ENCODE results near the gene SHISA8. TPM values are rescaled to one million over a fixed set of nuclear protein-coding genes. Genes with fewer than 3 reads are reported as not detected.
A peak's percentile ranks its signal among the peaks of the same experiment; 100 is the strongest.

The SHISA8 gene
- total RNA-seq, 1 donor from 2014 or later, result 0.22 TPM

DNA sequence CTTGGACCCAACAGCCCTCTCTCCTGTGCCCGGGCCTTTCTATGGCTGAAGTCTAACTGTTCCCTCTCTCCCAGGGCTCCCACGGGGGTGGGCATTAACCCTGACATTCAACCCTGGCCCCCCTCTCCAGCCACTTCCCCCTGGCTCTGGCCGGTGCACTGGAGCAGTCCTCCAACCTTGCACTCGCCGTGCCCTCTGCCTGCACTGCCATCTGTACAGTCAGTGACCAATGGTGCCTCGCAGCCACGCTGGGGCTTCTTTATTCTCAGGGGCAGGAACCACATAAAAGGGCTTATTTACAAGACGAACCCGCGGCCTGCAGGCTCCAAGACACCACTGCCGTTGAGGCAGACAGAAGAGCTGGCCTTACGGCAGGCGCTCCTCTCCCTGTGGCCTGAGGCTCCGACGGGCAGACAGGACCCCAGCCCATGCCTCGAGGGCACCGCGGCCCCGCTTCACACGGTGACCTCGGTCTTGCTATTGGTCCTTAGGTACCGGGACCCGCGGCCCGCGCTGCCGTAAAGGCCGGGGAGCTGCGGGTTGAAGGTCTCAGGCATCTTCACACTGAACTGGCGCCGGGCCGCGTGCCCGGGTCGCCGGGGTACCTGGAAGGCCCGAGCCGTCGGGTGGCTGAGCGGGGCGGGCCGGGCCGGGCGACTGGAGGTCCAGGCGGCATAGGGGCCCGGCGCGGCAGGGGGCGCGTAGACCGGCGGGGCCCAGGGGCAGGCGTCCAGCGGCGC lies 5.4 kb downstream of the SHISA8 start:
- Mint-ChIP-seq H3K27ac (no peak overlapping the region), H3K4me3 (peak overlapping the region; percentile 54), H3K4me1 (ENCODE audit: unreplicated experiment) (no peaks in the 10 kb centered on the region), H3K9me3 (no peaks in the 10 kb centered on the region), H3K27me3 (peaks cover 33% of the 10 kb centered on the region), H3K36me3 (peaks cover 5% of the 10 kb centered on the region)
- no peak for DNase-seq (ENCODE audit: extremely low spot score, unreplicated experiment)
- TF ChIP-seq, protein P1, sequence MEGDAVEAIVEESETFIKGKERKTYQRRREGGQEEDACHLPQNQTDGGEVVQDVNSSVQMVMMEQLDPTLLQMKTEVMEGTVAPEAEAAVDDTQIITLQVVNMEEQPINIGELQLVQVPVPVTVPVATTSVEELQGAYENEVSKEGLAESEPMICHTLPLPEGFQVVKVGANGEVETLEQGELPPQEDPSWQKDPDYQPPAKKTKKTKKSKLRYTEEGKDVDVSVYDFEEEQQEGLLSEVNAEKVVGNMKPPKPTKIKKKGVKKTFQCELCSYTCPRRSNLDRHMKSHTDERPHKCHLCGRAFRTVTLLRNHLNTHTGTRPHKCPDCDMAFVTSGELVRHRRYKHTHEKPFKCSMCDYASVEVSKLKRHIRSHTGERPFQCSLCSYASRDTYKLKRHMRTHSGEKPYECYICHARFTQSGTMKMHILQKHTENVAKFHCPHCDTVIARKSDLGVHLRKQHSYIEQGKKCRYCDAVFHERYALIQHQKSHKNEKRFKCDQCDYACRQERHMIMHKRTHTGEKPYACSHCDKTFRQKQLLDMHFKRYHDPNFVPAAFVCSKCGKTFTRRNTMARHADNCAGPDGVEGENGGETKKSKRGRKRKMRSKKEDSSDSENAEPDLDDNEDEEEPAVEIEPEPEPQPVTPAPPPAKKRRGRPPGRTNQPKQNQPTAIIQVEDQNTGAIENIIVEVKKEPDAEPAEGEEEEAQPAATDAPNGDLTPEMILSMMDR (conservative IDR thresholded peaks at IDR 0.05), result no peak

DNA sequence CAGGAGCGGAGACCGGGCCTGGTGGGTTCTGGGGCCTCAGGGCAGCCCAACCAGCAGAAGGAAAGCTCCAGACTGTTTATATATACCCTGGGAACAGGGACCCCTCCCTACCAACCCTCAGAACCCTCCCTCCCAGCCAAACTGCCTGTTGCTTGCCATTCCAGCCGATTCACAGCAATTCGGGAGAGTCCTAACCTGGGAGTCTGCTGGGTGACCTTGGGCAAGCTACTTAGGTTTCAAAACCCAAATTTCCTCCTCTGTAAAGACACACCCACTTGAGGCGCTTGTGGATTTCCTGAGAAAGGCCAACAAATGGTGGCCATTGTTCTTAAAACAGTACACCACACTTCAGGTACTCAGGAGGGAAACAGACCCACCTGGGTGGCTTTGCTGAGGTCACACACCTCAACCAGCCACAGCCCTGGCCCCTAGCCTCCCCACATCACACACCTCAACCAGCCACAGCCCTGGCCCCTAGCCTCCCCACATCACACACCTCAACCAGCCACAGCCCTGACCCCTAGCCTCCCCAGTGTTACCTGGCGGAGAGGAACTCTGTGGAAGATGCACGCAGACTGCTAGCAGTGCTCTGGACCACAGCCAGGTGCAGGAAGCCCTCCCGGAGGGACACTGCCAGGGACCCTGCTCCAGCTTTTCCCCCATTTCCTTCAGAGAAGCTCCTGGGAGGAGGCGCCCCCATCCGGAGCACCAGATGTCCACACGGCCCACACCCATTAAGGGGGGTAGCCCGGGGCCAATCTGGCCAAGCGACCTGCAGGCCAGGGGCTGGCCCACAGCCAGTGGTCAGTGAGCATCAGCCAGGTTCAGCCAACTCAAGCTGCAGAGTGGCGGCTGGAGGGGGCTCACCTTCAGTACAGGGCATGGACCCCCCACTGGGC lies 6.2 kb downstream of the SHISA8 start:
- Mint-ChIP-seq H3K4me3 (peak overlapping the region; percentile 57), H3K27me3 (peaks cover 33% of the 10 kb centered on the region)
- no peak for DNase-seq (ENCODE audit: extremely low spot score, unreplicated experiment)

DNA sequence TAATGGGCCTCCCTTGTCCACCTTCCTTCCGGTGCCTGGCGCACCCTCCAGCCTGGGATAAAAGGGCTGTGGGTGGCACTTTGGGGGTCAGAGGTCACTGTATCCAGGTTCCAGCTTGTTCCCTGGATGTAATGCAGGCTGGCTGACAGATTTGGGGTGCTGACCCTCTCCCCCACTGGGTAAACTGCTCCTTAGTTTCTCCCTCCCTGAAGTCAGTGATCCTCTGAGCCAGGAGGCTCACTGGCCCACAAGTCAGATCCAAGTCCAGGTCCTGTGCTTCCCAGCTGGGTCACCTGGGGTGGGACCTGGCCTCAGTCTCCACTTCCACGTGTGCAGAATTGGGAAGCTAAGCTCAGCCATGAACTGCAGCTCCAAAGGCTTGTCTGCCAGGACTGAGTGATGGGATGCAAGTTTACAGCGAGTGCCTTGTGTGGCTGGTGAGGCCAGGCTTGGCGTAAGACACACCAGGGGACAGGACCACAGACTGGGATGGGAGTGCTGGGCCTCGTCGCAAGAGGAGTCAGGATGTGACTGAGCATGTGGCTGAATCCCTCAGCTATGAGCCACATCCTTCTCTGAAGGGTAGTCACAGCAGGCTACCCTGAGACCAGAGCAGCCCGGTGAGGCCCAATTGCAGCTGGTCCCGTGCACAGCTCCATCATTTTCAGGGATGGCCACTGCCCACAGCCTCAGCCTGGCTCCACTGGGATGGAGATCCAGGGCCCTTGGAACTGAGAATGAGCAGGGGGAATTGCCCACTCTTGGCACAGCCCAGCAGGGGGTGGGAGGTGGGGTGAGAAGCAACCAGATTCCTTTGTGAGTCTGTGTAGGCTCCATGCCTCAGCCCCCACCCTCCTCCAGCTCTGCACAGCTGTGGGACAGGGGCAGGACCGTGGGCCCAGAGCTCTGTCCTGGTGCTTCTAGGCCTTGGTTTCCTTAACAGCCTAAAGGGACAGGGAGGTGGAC lies 7.2 kb downstream of the SHISA8 start:
- no peaks in the 10 kb centered on the region for H3K9me3 Mint-ChIP-seq
- H3K4me3 Mint-ChIP-seq, result no peak overlapping the region
- H3K27me3 Mint-ChIP-seq, result peaks cover 25% of the 10 kb centered on the region
- DNase-seq (ENCODE audit: extremely low spot score, unreplicated experiment), result no peak
- H3K36me3 Mint-ChIP-seq, result peaks cover 5% of the 10 kb centered on the region
- H3K27ac Mint-ChIP-seq, result no peak overlapping the region
- TF ChIP-seq, protein P1 (conservative IDR thresholded peaks at IDR 0.05), result no peak
- H3K4me1 Mint-ChIP-seq (ENCODE audit: unreplicated experiment), result no peaks in the 10 kb centered on the region

More for the DNA sequence above, 6.2 kb downstream of the SHISA8 start:
- Mint-ChIP-seq H3K4me1 (ENCODE audit: unreplicated experiment) (no peaks in the 10 kb centered on the region), H3K36me3 (peaks cover 5% of the 10 kb centered on the region), H3K9me3 (no peaks in the 10 kb centered on the region), H3K27ac (no peak overlapping the region)
- TF ChIP-seq, protein P1 (conservative IDR thresholded peaks at IDR 0.05), result no peak

DNA sequence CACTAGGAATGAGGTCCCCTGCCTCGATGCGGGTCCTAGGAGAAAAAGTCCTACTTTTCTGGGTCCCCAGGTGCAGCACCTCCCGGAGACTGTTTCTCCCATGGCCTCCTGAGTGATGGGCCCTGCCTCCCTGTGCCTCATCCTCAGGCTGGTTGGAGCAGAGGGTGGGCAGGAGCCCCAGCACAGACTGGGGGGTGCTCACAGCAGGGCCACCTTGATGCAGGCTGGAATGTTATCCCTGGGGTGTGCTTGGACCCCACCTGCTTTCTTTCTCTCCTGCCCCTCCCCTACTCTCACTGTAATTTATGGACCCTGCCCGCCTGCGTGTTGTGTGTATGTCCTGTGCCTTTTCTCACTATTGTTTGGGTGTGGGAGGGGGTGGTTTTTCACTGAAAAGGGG lies 8.1 kb downstream of the SHISA8 start:
- H3K4me3 Mint-ChIP-seq, result no peak overlapping the region
- TF ChIP-seq, protein P1 (conservative IDR thresholded peaks at IDR 0.05), result no peak
- no peaks in the 10 kb centered on the region for H3K4me1 Mint-ChIP-seq (ENCODE audit: unreplicated experiment)
- H3K27ac Mint-ChIP-seq, result no peak overlapping the region
- peaks cover 5% of the 10 kb centered on the region for H3K36me3 Mint-ChIP-seq
- H3K9me3 Mint-ChIP-seq, result no peaks in the 10 kb centered on the region
- peaks cover 16% of the 10 kb centered on the region for H3K27me3 Mint-ChIP-seq
- no peak for DNase-seq (ENCODE audit: extremely low spot score, unreplicated experiment)

Data from type B pancreatic cell (in vitro differentiated cells).